HG02970 (cell line): ENCODE results near the gene ARL4A.
"Not testable (repeated sequence)": the region's sequence is repeated elsewhere in the genome, so short reads cannot be mapped to it uniquely, and the experiment has no call there.

Experiments used
- ATAC-seq: cut with Tn5 transposase; IDR thresholded peaks from one replicate; pipeline ENCODE4 v1.9.1; 2021; ENCODE audit warnings: mild to moderate bottlenecking, moderate library complexity, moderate number of reproducible peaks; ENCODE audit not compliant: unreplicated experiment, low FRiP score

Gene ARL4A

GRCh38 chr7:12686891-12687717, at the start of gene ARL4A:
Gene ARL4A, plus strand, starts transcription at chr7:12687633. Its CDS starts 622 bp downstream, at chr7:12688255.
- ATAC-seq, result peak; percentile 75

- no peak for ATAC-seq
Measured at GRCh38 chr7:12637819-12638592, 49.4 kb upstream of the ARL4A start.

GRCh38 chr7:12638851-12639456, 48.5 kb upstream of the ARL4A start:
- ATAC-seq, result no peak

- ATAC-seq, result no peak
Measured at GRCh38 chr7:12640299-12641096, 46.9 kb upstream of the ARL4A start.

- ATAC-seq, result no peak
Measured at GRCh38 chr7:12641196-12641595, 46.2 kb upstream of the ARL4A start.

- no peak for ATAC-seq
Measured at GRCh38 chr7:12642508-12642907, 44.9 kb upstream of the ARL4A start.

GRCh38 chr7:12643001-12643643, 44.3 kb upstream of the ARL4A start:
- no peak for ATAC-seq

GRCh38 chr7:12643644-12644043, 43.8 kb upstream of the ARL4A start:
- ATAC-seq, result no peak

- not testable (repeated sequence) for ATAC-seq
Measured at GRCh38 chr7:12645212-12645611, 42.2 kb upstream of the ARL4A start.

GRCh38 chr7:12646139-12646538, 41.3 kb upstream of the ARL4A start:
- ATAC-seq, result no peak

GRCh38 chr7:12647364-12648219, 39.8 kb upstream of the ARL4A start:
- no peak for ATAC-seq

- no peak for ATAC-seq
Measured at GRCh38 chr7:12648704-12649261, 38.6 kb upstream of the ARL4A start.

- no peak for ATAC-seq
Measured at GRCh38 chr7:12649348-12649747, 38.1 kb upstream of the ARL4A start.

- no peak for ATAC-seq
Measured at GRCh38 chr7:12650080-12650479, 37.4 kb upstream of the ARL4A start.

GRCh38 chr7:12653110-12653509, 34.3 kb upstream of the ARL4A start:
- no peak for ATAC-seq

GRCh38 chr7:12653518-12653917, 33.9 kb upstream of the ARL4A start:
- no peak for ATAC-seq

- no peak for ATAC-seq
Measured at GRCh38 chr7:12655161-12655560, 32.3 kb upstream of the ARL4A start.

GRCh38 chr7:12660423-12660822, 27.0 kb upstream of the ARL4A start:
- not testable (repeated sequence) for ATAC-seq

GRCh38 chr7:12660986-12661385, 26.4 kb upstream of the ARL4A start:
- ATAC-seq, result not testable (repeated sequence)
